ENCODE data around the gene TGFB1I1. TPM values are rescaled to one million over a fixed set of nuclear protein-coding genes. Genes with fewer than 3 reads are reported as not detected.

Gene TGFB1I1
- total and polyA plus RNA-seq, 2 of the 13 experiments (the other 11 are each of a cell fraction or from before 2014, with no cell fraction given): 0.80 to 2.9 TPM

GRCh38 chr16:31441956-31442355 lies 30.0 kb upstream of the TGFB1I1 start:
- ATAC-seq: no peak
- Histone ChIP-seq H3K9ac (ENCODE audit: insufficient read depth, low read depth, low read length) (no peak overlapping the region), H3K27ac (ENCODE audit: extremely low read length, insufficient read depth, low read length) (no peak overlapping the region), H3K4me3 (replicated peaks in 1 of 3; ENCODE audit: insufficient read depth in 1 of 3, low read depth in 2 of 3, low read length in 3 of 3) (0 out of 6 replicates have a peak overlapping the region, but pooled peaks of 1 of the 3 experiments have one; percentile 75), H3K27me3 (ENCODE audit: control insufficient read depth in 1 of 2, insufficient read depth in 2 of 2, low read length in 2 of 2) (peaks cover 0 to 7% of the 10 kb centered on the region in 2 experiments; a peak in 1 of 5 replicates), H3K36me3 (replicated peaks in 1 of 2; ENCODE audit: control insufficient read depth in 1 of 2, insufficient read depth in 2 of 2, low read length in 2 of 2) (no peaks in the 10 kb centered on the region), H4K20me1 (ENCODE audit: insufficient read depth, low read length) (no peaks in the 10 kb centered on the region), H3K4me2 (ENCODE audit: low read depth, low read length) (0 out of 2 replicates have a peak overlapping the region, but pooled peaks have one; percentile 4), H3K79me2 (ENCODE audit: insufficient read depth, low read length) (no peaks in the 10 kb centered on the region), H3K9me3 (ENCODE audit: low read length) (no peaks in the 10 kb centered on the region), H2AFZ (ENCODE audit: low read length) (no peak overlapping the region), H3K4me1 (ENCODE audit: insufficient read depth, low read length) (peaks cover 6% of the 10 kb centered on the region; the same call in 1 of the 2 replicates)
- no peak for DNase-seq (ENCODE audit: low spot score)
- ChIA-PET POLR2A (interaction anchor here (1.1 to 1.8 kb wide), 6 partner anchors 9 to 456 kb away, joined by 3 to 8 read pairs (median 6); partner anchors contain the start of genes ARMC5, ZNF646 and ZNF668), CTCF (ENCODE audit: low intra/inter-chr PET ratio, low total read pairs) (interaction anchor here (0.8 kb wide), 1 partner anchor 456 kb away, joined by 3 read pairs; no protein-coding TSS in a partner anchor)
- no peak for FAIRE-seq
- intact Hi-C loops (cut with micrococcal nuclease; ENCODE audit: unreplicated experiment) (loop anchor here (2.0 to 5.0 kb wide), 2 partner anchors 240 to 347 kb away; partner anchors contain the start of genes PYCARD and VKORC1), in situ Hi-C loops (cut with HindIII; ENCODE audit: extremely low pct_ligation_motif_present, low pct_unique_long_range_greater_than_20kb) (loop anchor here (25.0 kb wide), 1 partner anchor 230 kb away; the partner anchor contains the start of genes PYCARD, PYDC1 and TRIM72)
- BruUV-seq (replicated peaks): no TSS peak
- 80% methylated on average over 34 of the region's 34 CpGs for WGBS (ENCODE audit: low lambda C conversion rate)
- TF ChIP-seq ZNF878 (CRISPR knock-in tag; IDR thresholded peaks at IDR 0.05) (no peak), CEBPZ (IDR thresholded peaks at IDR 0.05; ENCODE audit: low read length) (no peak), SMAD1 (CRISPR knock-in tag; IDR thresholded peaks at IDR 0.05; ENCODE audit: borderline replicate concordance, low read depth) (no peak), TFE3 (CRISPR knock-in tag; IDR thresholded peaks at IDR 0.05) (no peak), AKNA (CRISPR knock-in tag; IDR thresholded peaks at IDR 0.05; ENCODE audit: borderline replicate concordance) (no peak), CEBPG (CRISPR knock-in tag; IDR thresholded peaks at IDR 0.05) (no peak), NR1H2 (CRISPR knock-in tag; IDR thresholded peaks at IDR 0.05; ENCODE audit: borderline replicate concordance, low read depth) (no peak), ZNF234 (CRISPR knock-in tag; conservative IDR thresholded peaks at IDR 0.05) (no peak), ZNF678 (CRISPR knock-in tag; IDR thresholded peaks at IDR 0.05) (no peak), ZBTB38 (CRISPR knock-in tag; IDR thresholded peaks at IDR 0.05) (0 out of 2 replicates have a peak, but pooled peaks have one; percentile 31), ARNTL (CRISPR knock-in tag; IDR thresholded peaks at IDR 0.05) (peak; percentile 1; the same call in 1 of the 2 replicates), U2AF2 (IDR thresholded peaks at IDR 0.05; ENCODE audit: low read depth, low read length) (no peak), CREB1 (IDR thresholded peaks at IDR 0.05) (no peak), CREB1 (CRISPR knock-in tag; IDR thresholded peaks at IDR 0.05) (no peak), PAWR (CRISPR knock-in tag; IDR thresholded peaks at IDR 0.05; ENCODE audit: borderline replicate concordance) (no peak), CBX5 (CRISPR knock-in tag; IDR thresholded peaks at IDR 0.05; ENCODE audit: borderline replicate concordance) (no peak)
